Upper lobe of right lung (tissue), 1 donor: ENCODE measurements around the gene BBS2. TPM values are rescaled to one million over a fixed set of nuclear protein-coding genes. Genes with fewer than 3 reads are reported as not detected.

ENCODE experiments used
- ATAC-seq: fragments of 200-7000 bp; cut with Tn5 transposase; one replicate; pipeline ENCODE4 v1.9.1; 2020; ENCODE audit warnings: mild to moderate bottlenecking, moderate library complexity
- DNase-seq: peaks from one replicate; pipeline ENCODE4 v3.0.0-alpha.2; 2020
- H3K27ac ChIP-seq: fragments of 200-600 bp; one replicate; pipeline ENCODE4 v1.8.0; 2022
- H3K27me3 ChIP-seq: fragments of 200-600 bp; one replicate; pipeline ENCODE4 v1.8.0; 2022; ENCODE audit warnings: mild to moderate bottlenecking
- H3K36me3 ChIP-seq: fragments of 200-600 bp; one replicate; pipeline ENCODE4 v1.8.0; 2022
- H3K4me1 ChIP-seq: fragments of 200-600 bp; one replicate; pipeline ENCODE4 v1.8.0; 2022
- H3K4me3 ChIP-seq: fragments of 200-600 bp; one replicate; pipeline ENCODE4 v1.8.0; 2022; ENCODE audit warnings: mild to moderate bottlenecking
- H3K9me3 ChIP-seq: fragments of 200-600 bp; one replicate; pipeline ENCODE4 v1.8.0; 2022
- CTCF ChIP-seq: fragments of 200-600 bp; IDR thresholded peaks from one replicate; pipeline ENCODE4 v1.8.0; 2022; ENCODE audit warnings: antibody characterized with exemption
- intact Hi-C: fragments of 100-400 bp; cut with DNase I; formaldehyde crosslinking; loops from one replicate; pipeline ENCODE4 v1.11.0; 2022
- total RNA-seq: library from RNA; stranded (reverse); fragmentation: NEBNext Ultra II Directional; extraction: Animal tissue kit (Norgen Biotek cat#: 25700); gene quantifications from one replicate; pipeline ENCODE4 v1.2.1, GENCODE V29; 2021
- donor health status: DM: no; HTN: yes; CAD: no; lungs with severe emphysema.

BBS2 gene
- total RNA-seq, 1 donor from 2014 or later, result 29.5 TPM

DNA sequence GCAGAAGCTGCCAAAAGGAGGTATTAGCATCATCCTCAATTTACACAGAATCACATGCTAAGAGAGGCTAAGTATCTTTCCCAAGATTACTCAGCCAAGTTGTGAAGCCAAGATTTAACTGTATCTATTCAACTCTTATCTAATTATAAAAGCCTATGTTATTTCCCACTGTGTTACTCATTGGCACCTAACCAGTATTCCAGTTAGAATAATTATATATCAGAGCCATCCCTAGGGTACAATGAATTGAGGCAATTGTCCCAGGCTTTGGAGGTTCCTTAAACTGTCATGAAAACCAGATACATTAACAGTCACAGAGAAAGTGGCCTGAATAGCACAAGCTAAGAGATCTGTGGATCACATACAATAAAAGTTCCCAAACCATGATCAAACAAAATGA is 83.6 kb downstream of the BBS2 start:
- no peak overlapping the region for H3K27ac ChIP-seq

More for the DNA sequence above, 83.6 kb downstream of the BBS2 start:
- no peaks in the 10 kb centered on the region for H3K4me1 ChIP-seq
- intact Hi-C loops, result no loop called here
- no peak overlapping the region for H3K4me3 ChIP-seq
- TF ChIP-seq CTCF, result no peak
- H3K9me3 ChIP-seq, result no peaks in the 10 kb centered on the region
- peaks cover 68% of the 10 kb centered on the region for H3K36me3 ChIP-seq
- no peak for ATAC-seq
- no peak for DNase-seq
- H3K27me3 ChIP-seq, result no peaks in the 10 kb centered on the region

Other genes starting within 250 kb of the BBS2 start
- gene AMFR, start 94.5 kb downstream of the BBS2 start, total RNA-seq, result 89.8 TPM
- 77.2 TPM for gene NUDT21, start 68.7 kb downstream of the BBS2 start, total RNA-seq
- gene OGFOD1, start 68.5 kb downstream of the BBS2 start, total RNA-seq, result 34.4 TPM
- gene MT4, start 45.0 kb upstream of the BBS2 start, total RNA-seq, result not detected
- not detected for gene MT3, start 69.5 kb upstream of the BBS2 start, total RNA-seq
- 349 TPM for gene MT2A, start 88.6 kb upstream of the BBS2 start, total RNA-seq
- 154 TPM for gene MT1E, start 105.8 kb upstream of the BBS2 start, total RNA-seq
- gene MT1M, start 112.6 kb upstream of the BBS2 start, total RNA-seq, result 40.3 TPM
- gene MT1A, start 118.6 kb upstream of the BBS2 start, total RNA-seq, result 4.9 TPM
- not detected for gene MT1B, start 131.9 kb upstream of the BBS2 start, total RNA-seq
- gene MT1F, start 137.9 kb upstream of the BBS2 start, total RNA-seq, result 9.1 TPM
- 23.7 TPM for gene MT1G, start 148.0 kb upstream of the BBS2 start, total RNA-seq
- gene MT1H, start 149.8 kb upstream of the BBS2 start, total RNA-seq, result 6.3 TPM
- 111 TPM for gene MT1X, start 162.4 kb upstream of the BBS2 start, total RNA-seq
- 57.2 TPM for gene NUP93, start 210.1 kb upstream of the BBS2 start, total RNA-seq